AG04449 (cell line): Measurements from ENCODE around the gene ATIC.

Experiments used
- CTCF ChIA-PET: fragments of 350-600 bp; formaldehyde crosslinking; extraction: SDS; loops from one replicate; lab custom pipeline; 2021; ENCODE audit warnings: antibody characterized with exemption; lab: Yijun Ruan, JAX
- POLR2A ChIA-PET: fragments of 400-600, 350-600 bp; formaldehyde crosslinking; extraction: SDS; loops from one replicate; lab custom pipeline; 2020; ENCODE audit warnings: antibody characterized with exemption, inconsistent platforms; lab: Yijun Ruan, JAX
- DNase-seq: peaks from one replicate; pipeline ENCODE4 v3.0.0-alpha.2; 2010; ENCODE audit warnings: low read depth, low spot score
- H3K4me3 ChIP-seq: 2 replicates; pipeline ENCODE4 v1.5.1; 2011; ENCODE audit warnings: low read depth, mild to moderate bottlenecking, control low read depth, low read length
- TF ChIP-seq, protein P1 (sequence below): IDR thresholded peaks from one replicate; pipeline ENCODE4 v1.5.1; 2011; ENCODE audit warnings: mild to moderate bottlenecking, moderate library complexity, low read length, control low read depth, inconsistent platforms; ENCODE audit not compliant: insufficient read depth; ENCODE audit errors: missing control alignments

The ATIC gene

DNA sequence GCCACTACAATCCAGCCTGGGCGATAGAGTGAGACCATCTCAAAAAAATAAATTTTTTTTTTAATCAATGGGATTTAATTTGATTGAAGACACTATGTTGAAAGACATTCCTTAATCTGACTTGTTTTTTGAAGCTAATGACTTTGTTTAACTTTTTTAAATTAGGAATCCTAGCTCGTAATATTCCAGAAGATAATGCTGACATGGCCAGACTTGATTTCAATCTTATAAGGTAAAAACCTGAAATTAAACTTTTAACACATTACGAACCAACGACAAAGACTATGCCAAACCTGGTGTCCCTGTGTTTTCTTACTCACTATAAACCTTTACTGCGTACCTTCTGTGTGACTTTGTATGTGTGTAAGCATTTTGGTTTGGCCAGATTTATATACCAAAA is 7.6 kb downstream of the ATIC start:
- no peak for DNase-seq
- TF ChIP-seq, protein P1, sequence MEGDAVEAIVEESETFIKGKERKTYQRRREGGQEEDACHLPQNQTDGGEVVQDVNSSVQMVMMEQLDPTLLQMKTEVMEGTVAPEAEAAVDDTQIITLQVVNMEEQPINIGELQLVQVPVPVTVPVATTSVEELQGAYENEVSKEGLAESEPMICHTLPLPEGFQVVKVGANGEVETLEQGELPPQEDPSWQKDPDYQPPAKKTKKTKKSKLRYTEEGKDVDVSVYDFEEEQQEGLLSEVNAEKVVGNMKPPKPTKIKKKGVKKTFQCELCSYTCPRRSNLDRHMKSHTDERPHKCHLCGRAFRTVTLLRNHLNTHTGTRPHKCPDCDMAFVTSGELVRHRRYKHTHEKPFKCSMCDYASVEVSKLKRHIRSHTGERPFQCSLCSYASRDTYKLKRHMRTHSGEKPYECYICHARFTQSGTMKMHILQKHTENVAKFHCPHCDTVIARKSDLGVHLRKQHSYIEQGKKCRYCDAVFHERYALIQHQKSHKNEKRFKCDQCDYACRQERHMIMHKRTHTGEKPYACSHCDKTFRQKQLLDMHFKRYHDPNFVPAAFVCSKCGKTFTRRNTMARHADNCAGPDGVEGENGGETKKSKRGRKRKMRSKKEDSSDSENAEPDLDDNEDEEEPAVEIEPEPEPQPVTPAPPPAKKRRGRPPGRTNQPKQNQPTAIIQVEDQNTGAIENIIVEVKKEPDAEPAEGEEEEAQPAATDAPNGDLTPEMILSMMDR, result no peak
- CTCF ChIA-PET, result interaction anchor here (0.6 to 0.7 kb wide), 2 partner anchors 32 to 49 kb away, joined by 3 read pairs; no protein-coding TSS in a partner anchor
- no peak overlapping the region for H3K4me3 ChIP-seq
- POLR2A ChIA-PET, result interaction anchor here (0.7 kb wide), 1 partner anchor 989 kb away, joined by 3 read pairs; no protein-coding TSS in a partner anchor

DNA sequence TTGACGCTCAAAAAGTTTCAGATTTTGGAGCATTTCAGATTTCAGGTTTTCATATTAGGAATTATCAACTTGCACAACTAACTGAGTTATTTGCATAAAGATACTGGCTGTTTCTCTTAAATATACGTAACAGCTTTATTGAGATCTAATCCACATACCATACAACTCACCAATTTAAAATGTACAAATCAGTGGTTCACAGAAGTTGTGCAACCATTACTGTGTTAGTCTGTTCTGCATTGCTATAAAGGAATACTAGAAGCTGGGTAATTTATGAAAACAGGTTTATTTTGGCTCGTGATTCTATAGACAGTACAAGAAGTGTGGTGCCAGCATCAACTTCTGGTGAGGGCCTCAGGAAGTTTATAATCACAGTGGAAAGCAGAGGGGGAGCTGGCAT is 8.2 kb downstream of the ATIC start:
- H3K4me3 ChIP-seq, result no peak overlapping the region
- ChIA-PET POLR2A (no interaction called here), CTCF (interaction anchor here (0.6 kb wide), 1 partner anchor 50 kb away, joined by 3 read pairs; no protein-coding TSS in a partner anchor)
- DNase-seq, result no peak
- TF ChIP-seq, protein P1, result no peak

DNA sequence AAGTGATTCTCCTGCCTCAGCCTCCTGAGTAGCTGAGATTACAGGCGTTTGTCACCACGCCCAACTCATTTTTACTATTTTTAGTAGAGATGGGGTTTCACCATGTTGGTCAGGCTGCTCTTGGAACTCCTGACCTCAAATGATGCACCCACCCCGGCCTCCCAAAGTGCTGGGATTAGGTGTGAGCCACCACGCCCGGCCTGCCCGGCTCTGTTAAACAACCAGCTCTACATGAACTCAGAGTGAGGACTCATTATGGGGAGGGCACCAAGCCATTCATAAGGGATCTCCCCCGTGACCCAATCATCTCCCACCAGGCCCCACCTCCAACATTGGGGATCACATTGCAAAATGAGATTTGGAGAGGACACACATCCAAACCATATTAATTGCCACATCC is 8.8 kb downstream of the ATIC start:
- CTCF ChIA-PET, result no interaction called here
- POLR2A ChIA-PET, result no interaction called here
- H3K4me3 ChIP-seq, result no peak overlapping the region
- TF ChIP-seq, protein P1, result no peak
- no peak for DNase-seq

DNA sequence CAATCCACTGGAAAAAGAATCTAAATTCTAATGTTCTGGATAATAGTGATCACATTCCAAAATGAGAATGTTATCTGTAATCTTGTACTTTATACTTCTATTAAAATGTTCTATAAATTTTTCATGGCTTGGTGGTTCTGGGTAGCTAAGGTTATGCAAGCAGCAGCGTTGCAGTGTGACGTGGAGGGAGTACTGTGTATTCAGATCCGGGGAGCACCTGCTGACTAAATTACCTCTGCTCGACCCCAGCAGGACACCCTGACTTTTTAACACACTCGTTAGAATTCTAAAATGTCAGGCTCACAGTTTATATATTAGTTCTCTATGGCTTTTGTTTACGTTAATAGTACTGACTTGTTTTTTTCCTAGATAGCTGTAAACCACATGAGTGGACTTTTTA is 13.0 kb downstream of the ATIC start:
- POLR2A ChIA-PET, result no interaction called here
- CTCF ChIA-PET, result interaction anchor here (1.2 kb wide), 1 partner anchor 596 kb away, joined by 3 read pairs; no protein-coding TSS in a partner anchor
- DNase-seq, result no peak

DNA sequence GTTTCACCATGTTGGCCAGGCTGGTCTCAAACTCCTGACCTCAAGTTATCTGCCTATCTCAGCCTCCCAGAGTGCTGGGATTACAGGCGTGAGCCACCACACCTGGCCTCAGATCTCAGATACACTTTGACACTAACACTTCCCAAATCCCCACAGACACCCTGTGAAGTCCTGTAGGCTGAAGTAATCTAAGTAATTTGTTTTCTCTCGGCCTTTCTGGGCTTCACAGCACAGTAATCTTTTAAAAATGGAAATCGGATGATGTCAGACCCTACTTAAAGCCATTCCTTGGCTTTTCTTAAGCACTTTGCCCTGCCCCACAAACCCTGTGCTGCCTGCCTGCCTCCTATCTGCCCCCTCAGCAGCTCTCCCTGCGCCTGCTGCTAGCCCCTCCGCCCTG is 16.2 kb downstream of the ATIC start:
- no peak for DNase-seq
- TF ChIP-seq, protein P1, result no peak
- H3K4me3 ChIP-seq, result no peak overlapping the region
- ChIA-PET CTCF (no interaction called here), POLR2A (no interaction called here)

More for the DNA sequence above, 13.0 kb downstream of the ATIC start:
- H3K4me3 ChIP-seq, result no peak overlapping the region
- TF ChIP-seq, protein P1, result no peak

GRCh38 chr2:215332872-215333595 is 21.2 kb downstream of the ATIC start:
- POLR2A ChIA-PET, result no interaction called here
- no peak overlapping the region for H3K4me3 ChIP-seq
- TF ChIP-seq, protein P1, result no peak
- CTCF ChIA-PET, result no interaction called here
- no peak for DNase-seq
